Forelimb muscle (tissue), 1 donor: Measurements from ENCODE around the gene DEPDC1B. TPM values are rescaled to one million over a fixed set of nuclear protein-coding genes. Genes with fewer than 3 reads are reported as not detected.
"Not testable (repeated sequence)": the region's sequence is repeated elsewhere in the genome, so short reads cannot be mapped to it uniquely, and the experiment has no call there.

ENCODE experiments used
- DNase-seq: peaks from one replicate; pipeline ENCODE4 v3.0.0-alpha.2; 2013; ENCODE audit warnings: low read depth
- polyA plus RNA-seq: library from polyadenylated mRNA; unstranded; fragments of 120-200 nt; gene quantifications from one replicate; pipeline ENCODE4 v1.2.1, GENCODE V29; 2013; ENCODE audit not compliant: insufficient read length

DEPDC1B gene
- polyA plus RNA-seq, 1 donor: 3.2 TPM

- no peak for DNase-seq
Observed at GRCh38 chr5:60640901-60641300, 59.1 kb downstream of the DEPDC1B start.

GRCh38 chr5:60639544-60639943 lies 60.4 kb downstream of the DEPDC1B start:
- no peak for DNase-seq

GRCh38 chr5:60638300-60638699 lies 61.7 kb downstream of the DEPDC1B start:
- no peak for DNase-seq

- DNase-seq: no peak
Observed at GRCh38 chr5:60636644-60637043, 63.3 kb downstream of the DEPDC1B start.

GRCh38 chr5:60636001-60636400 lies 64.0 kb downstream of the DEPDC1B start:
- no peak for DNase-seq

- no peak for DNase-seq
Observed at GRCh38 chr5:60634051-60634450, 65.9 kb downstream of the DEPDC1B start.

- no peak for DNase-seq
Observed at GRCh38 chr5:60633341-60633740, 66.6 kb downstream of the DEPDC1B start.

- DNase-seq: no peak
Observed at GRCh38 chr5:60632153-60632552, 67.8 kb downstream of the DEPDC1B start.

GRCh38 chr5:60630836-60631235 lies 69.1 kb downstream of the DEPDC1B start:
- DNase-seq: no peak

GRCh38 chr5:60630179-60630578 lies 69.8 kb downstream of the DEPDC1B start:
- DNase-seq: no peak

- not testable (repeated sequence) for DNase-seq
Observed at GRCh38 chr5:60624875-60625274, 75.1 kb downstream of the DEPDC1B start.

GRCh38 chr5:60620752-60621151 lies 79.2 kb downstream of the DEPDC1B start:
- DNase-seq: not testable (repeated sequence)

GRCh38 chr5:60613826-60614225 lies 86.1 kb downstream of the DEPDC1B start:
- no peak for DNase-seq

- no peak for DNase-seq
Observed at GRCh38 chr5:60611099-60611740, 88.7 kb downstream of the DEPDC1B start.

GRCh38 chr5:60604771-60605170 lies 95.2 kb downstream of the DEPDC1B start:
- no peak for DNase-seq

GRCh38 chr5:60598424-60598823 lies 101.5 kb downstream of the DEPDC1B start:
- DNase-seq: no peak

- DNase-seq: no peak
Observed at GRCh38 chr5:60597572-60598320, 102.2 kb downstream of the DEPDC1B start.

GRCh38 chr5:60594715-60595477 lies 105.1 kb downstream of the DEPDC1B start:
- no peak for DNase-seq

- no peak for DNase-seq
Observed at GRCh38 chr5:60590172-60590571, 109.8 kb downstream of the DEPDC1B start.

- not testable (repeated sequence) for DNase-seq
Observed at GRCh38 chr5:60587312-60587711, 112.7 kb downstream of the DEPDC1B start.

- no peak for DNase-seq
Observed at GRCh38 chr5:60586307-60586901, 113.6 kb downstream of the DEPDC1B start.

GRCh38 chr5:60585618-60586017 lies 114.3 kb downstream of the DEPDC1B start:
- DNase-seq: no peak
